Coronary artery (tissue), 2 donors: ENCODE data around the gene RAB39B.
A peak's percentile ranks its signal among the peaks of the same experiment; 100 is the strongest.
"Not testable (repeated sequence)": the region's sequence is repeated elsewhere in the genome, so short reads cannot be mapped to it uniquely, and the experiment has no call there.

ENCODE experiments used
- DNase-seq: peaks from one replicate; pipeline ENCODE4 v3.0.0-alpha.2; 2017; ENCODE audit warnings: low spot score
- H3K27ac ChIP-seq, 2 donors: fragments of 200-600 bp; sonication (generic); one replicate each; pipeline ENCODE4 v1.5.1; 2016 to 2019
- H3K4me3 ChIP-seq: fragments of 200-600 bp; sonication (generic); 2 replicates; pipeline ENCODE4 v1.5.1; 2016; ENCODE audit warnings: mild to moderate bottlenecking, moderate library complexity
- CTCF ChIP-seq: fragments of 200-600 bp; sonication (generic); IDR thresholded peaks from one replicate; pipeline ENCODE4 v1.5.1; 2019; ENCODE audit warnings: antibody characterized with exemption

RAB39B gene

GRCh38 chrX:155235891-155236290, 28.4 kb downstream of the RAB39B start:
- no peak overlapping the region for H3K27ac ChIP-seq
- TF ChIP-seq CTCF = no peak
- no peak for DNase-seq
- no peak overlapping the region for H3K4me3 ChIP-seq

DNA sequence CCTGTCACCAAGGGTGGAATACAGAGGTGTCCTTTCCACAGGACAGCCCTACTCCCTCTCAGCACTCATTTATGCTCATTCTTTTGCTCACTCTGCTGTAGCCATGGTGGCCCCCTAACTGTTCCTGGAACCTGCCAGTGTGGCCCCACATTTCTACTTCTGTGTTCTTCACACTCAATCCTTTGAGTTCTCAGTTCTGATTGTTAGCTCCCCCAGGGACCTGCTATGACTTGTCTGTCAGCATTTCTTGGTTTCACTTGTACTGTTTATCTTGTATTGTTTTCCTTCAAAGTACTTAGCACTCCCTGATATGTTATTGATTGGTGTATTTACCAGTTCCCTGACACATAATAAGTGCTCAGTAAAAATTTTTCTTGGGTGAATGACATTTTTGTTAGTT, 33.1 kb downstream of the RAB39B start:
- DNase-seq = no peak
- Histone ChIP-seq H3K27ac (no peak overlapping the region), H3K4me3 (no peak overlapping the region)
- no peak for TF ChIP-seq CTCF

GRCh38 chrX:155225774-155226173, 38.5 kb downstream of the RAB39B start:
- no peak overlapping the region for H3K27ac ChIP-seq
- DNase-seq = no peak
- no peak overlapping the region for H3K4me3 ChIP-seq
- no peak for TF ChIP-seq CTCF

DNA sequence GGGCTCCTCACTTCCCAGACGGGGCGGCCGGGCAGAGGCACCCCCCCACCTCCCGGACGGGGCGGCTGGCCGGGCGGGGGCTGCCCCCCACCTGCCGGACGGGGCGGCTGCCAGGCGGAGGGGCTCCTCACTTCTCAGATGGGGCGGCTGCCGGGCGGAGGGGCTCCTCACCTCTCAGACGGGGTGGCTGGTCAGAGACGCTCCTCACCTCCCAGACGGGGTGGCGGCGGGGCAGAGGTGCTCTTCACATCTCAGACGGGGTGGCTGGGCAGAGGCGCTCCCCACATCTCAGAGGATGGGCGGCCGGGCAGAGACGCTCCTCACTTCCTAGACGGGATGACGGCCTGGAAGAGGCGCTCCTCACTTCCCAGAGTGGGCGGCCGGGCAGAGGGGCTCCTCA, 40.5 kb downstream of the RAB39B start:
- not testable (repeated sequence) for DNase-seq, H3K27ac ChIP-seq, H3K4me3 ChIP-seq

- H3K4me3 ChIP-seq = no peak overlapping the region
- no peak for DNase-seq
- no peak for TF ChIP-seq CTCF
- no peak overlapping the region for H3K27ac ChIP-seq
Measured at GRCh38 chrX:155221351-155221750, 42.9 kb downstream of the RAB39B start.

DNA sequence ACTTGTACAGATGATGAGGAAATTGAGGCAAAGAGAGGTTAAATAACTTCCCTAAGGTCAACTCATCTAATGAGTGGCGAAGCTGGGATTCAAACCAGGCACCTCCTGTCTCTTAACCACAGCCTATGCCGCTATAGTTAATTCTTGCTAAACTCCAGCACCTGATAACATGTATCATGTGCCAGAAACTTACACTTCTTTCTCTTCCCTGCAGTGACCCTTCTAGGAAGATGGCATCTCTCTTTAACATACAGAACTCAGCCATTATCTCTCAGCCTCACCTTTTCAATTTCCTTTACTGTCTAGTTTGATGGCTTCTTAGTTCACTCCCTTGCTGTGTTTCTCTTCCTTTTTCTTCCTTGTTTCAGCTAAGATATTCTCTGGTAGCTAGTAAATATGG, 45.5 kb downstream of the RAB39B start:
- H3K27ac ChIP-seq = no peak overlapping the region
- DNase-seq = no peak
- no peak for TF ChIP-seq CTCF
- H3K4me3 ChIP-seq = no peak overlapping the region

DNA sequence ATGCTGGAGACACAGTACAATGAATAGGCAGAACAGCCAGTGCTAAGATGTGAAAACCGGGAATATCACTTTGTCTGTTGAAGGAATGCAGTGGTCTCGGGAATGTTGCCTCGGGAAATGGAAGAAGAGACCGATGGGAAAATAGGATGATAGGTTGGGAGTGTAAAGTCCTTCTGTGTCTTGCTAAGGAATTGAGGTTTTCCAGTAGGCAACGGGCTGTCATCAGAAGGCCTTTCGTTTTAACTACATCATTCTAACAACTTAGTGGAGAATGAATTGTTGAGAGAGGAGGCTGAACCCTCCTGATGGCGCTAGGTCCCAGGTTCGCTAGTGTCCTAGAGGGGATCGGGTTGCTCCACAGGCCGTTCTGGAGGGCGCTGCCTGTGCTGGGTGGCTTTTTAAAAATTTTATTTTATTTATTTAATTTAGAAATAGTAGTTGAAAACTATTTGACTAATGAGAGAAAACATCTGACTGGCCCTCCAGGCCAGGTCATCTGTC, 47.3 kb downstream of the RAB39B start:
- peak overlapping the region; percentile 80 for H3K4me3 ChIP-seq
- peak overlapping the region; percentile 71 to 94 for H3K27ac ChIP-seq
- TF ChIP-seq CTCF = no peak
- DNase-seq = no peak
